ENCODE measurements around the gene PHF10.

Gene PHF10

GRCh38 chr6:169741344-169741743 lies 17.0 kb upstream of the PHF10 start:
- no peak overlapping the region for H3K4me3 ChIP-seq (ENCODE audit: low read depth, low read length)
- DNase-seq (ENCODE audit: low read depth), result no peak
- TF ChIP-seq POLR2A (IDR thresholded peaks at IDR 0.05; ENCODE audit: extremely low read depth, insufficient read length) (no peak), MYC (IDR thresholded peaks at IDR 0.05; ENCODE audit: low read depth, low read length) (no peak), CTCF (IDR thresholded peaks at IDR 0.05; ENCODE audit: low read depth, low read length) (no peak), MAX (IDR thresholded peaks at IDR 0.05; ENCODE audit: low read depth, low read length) (no peak)

- no peak overlapping the region for H3K4me3 ChIP-seq (ENCODE audit: low read depth, low read length)
- TF ChIP-seq POLR2A (IDR thresholded peaks at IDR 0.05; ENCODE audit: extremely low read depth, insufficient read length), result no peak
- no peak for TF ChIP-seq MYC (IDR thresholded peaks at IDR 0.05; ENCODE audit: low read depth, low read length)
- no peak for TF ChIP-seq MAX (IDR thresholded peaks at IDR 0.05; ENCODE audit: low read depth, low read length)
- no peak for TF ChIP-seq CTCF (IDR thresholded peaks at IDR 0.05; ENCODE audit: low read depth, low read length)
- no peak for DNase-seq (ENCODE audit: low read depth)
Measured at GRCh38 chr6:169738976-169739529, 14.8 kb upstream of the PHF10 start.

- DNase-seq (ENCODE audit: low read depth), result peak; percentile 22
- H3K4me3 ChIP-seq (ENCODE audit: low read depth, low read length), result no peak overlapping the region
- TF ChIP-seq CTCF (IDR thresholded peaks at IDR 0.05; ENCODE audit: low read depth, low read length) (no peak), POLR2A (IDR thresholded peaks at IDR 0.05; ENCODE audit: extremely low read depth, insufficient read length) (no peak), MYC (IDR thresholded peaks at IDR 0.05; ENCODE audit: low read depth, low read length) (no peak), MAX (IDR thresholded peaks at IDR 0.05; ENCODE audit: low read depth, low read length) (no peak)
Measured at GRCh38 chr6:169738204-169738975, 14.1 kb upstream of the PHF10 start.

GRCh38 chr6:169729961-169730360 lies 5.7 kb upstream of the PHF10 start:
- no peak overlapping the region for H3K4me3 ChIP-seq (ENCODE audit: low read depth, low read length)
- TF ChIP-seq MYC (IDR thresholded peaks at IDR 0.05; ENCODE audit: low read depth, low read length) (no peak), POLR2A (IDR thresholded peaks at IDR 0.05; ENCODE audit: extremely low read depth, insufficient read length) (no peak), MAX (IDR thresholded peaks at IDR 0.05; ENCODE audit: low read depth, low read length) (no peak), CTCF (IDR thresholded peaks at IDR 0.05; ENCODE audit: low read depth, low read length) (no peak)
- DNase-seq (ENCODE audit: low read depth), result no peak

GRCh38 chr6:169726963-169727362 lies 2.7 kb upstream of the PHF10 start:
- TF ChIP-seq MAX (IDR thresholded peaks at IDR 0.05; ENCODE audit: low read depth, low read length), result no peak
- no peak for TF ChIP-seq POLR2A (IDR thresholded peaks at IDR 0.05; ENCODE audit: extremely low read depth, insufficient read length)
- no peak for TF ChIP-seq CTCF (IDR thresholded peaks at IDR 0.05; ENCODE audit: low read depth, low read length)
- no peak for TF ChIP-seq MYC (IDR thresholded peaks at IDR 0.05; ENCODE audit: low read depth, low read length)
- H3K4me3 ChIP-seq (ENCODE audit: low read depth, low read length), result no peak overlapping the region

More at GRCh38 chr6:169726963-169727362, 2.7 kb upstream of the PHF10 start:
- no peak for DNase-seq (ENCODE audit: low read depth)
